NCI-H1092 treated with DMSO at 0.1 percent for 48 hours (cell line): ENCODE results near the gene TSNAX.
"Not testable (repeated sequence)": the region's sequence is repeated elsewhere in the genome, so short reads cannot be mapped to it uniquely, and the experiment has no call there.

ENCODE experiments used
- DNase-seq: peaks from one replicate; lab custom pipeline; 2025; lab: John Stamatoyannopoulos, UW

The TSNAX gene, protein sequence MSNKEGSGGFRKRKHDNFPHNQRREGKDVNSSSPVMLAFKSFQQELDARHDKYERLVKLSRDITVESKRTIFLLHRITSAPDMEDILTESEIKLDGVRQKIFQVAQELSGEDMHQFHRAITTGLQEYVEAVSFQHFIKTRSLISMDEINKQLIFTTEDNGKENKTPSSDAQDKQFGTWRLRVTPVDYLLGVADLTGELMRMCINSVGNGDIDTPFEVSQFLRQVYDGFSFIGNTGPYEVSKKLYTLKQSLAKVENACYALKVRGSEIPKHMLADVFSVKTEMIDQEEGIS

DNA sequence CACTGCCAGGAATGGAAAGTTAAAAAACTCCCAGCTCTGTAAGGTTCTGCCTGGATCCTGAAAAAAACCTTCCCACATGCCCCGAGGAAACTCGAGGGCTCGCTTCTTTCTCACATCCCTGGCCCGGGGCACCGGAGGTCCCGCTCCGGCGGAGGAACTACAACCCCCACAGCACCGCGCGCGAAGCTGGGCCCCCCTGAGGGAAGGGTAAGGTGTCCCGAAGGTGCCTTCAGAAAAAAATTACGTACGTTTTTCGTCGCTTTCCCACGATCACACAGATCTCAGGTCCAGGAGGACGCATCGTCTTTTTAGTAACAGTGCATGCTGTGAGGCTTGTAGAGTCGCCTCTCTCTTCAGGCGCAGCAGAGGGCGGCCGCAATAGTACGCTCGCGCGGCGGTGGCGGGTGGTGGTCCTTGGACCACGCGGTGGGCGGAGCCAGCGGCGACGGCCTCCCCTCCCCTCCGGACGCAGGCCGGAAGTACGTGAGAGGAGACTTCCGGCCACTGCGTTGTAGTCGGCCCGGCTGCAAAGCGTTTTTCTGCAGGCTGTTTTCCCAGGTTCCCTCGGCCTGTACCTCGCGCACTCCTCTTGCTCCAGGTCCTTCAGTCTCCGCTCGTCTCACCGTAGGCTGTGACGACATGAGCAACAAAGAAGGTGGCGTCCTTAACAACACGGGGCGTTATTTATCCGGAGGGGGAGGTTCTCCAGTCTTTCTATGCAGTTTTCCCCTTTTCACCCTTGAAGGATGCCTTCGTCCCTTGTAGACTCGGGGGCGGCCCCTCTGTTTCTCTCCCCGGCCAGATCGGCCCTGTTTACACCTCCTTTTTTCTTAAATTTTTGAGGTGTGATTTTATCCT lies at the start of gene TSNAX:
TSNAX (plus strand) TSS at position 498 of the 858 bp plus-strand sequence; CDS start at position 640, 142 bp downstream.
- DNase-seq: peak; percentile 96

DNA sequence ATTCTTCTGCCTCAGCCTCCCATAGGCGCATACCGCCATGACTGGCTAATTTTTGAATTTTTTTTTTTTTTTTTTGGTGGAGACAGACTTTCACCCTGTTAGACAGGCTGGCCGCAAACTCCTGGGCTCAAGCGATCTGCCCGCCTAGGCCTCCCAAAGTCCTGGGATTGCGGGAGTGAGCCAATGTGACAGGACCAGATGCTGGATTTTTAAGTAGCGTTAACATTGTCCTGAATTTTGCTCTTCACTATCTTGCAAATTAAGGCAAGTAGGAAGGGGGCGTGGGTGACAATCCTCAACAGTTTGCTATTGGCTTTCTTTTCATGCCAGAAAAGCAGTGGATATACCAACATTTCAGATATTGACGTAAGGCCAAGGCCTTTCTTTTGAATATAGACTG lies 49.7 kb upstream of the TSNAX start:
- no peak for DNase-seq

DNA sequence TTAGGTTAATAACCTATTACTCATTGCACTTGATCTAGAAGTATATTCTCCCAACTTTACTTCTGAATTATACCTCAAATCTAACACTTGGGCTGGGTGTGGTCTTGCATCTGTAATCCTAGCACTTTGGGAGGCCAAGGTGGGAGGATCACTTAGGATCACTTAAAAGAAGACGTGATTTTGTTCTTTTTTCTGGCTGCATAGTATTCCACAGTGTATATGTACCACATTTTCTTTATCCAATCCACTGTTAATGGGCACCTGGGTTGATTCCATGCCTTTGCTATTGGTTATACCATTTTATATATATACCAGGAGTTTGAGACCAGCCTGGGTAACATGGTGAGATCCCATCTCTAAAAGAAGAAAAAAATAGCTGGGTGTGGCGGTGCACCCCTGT lies 48.5 kb upstream of the TSNAX start:
- no peak for DNase-seq

DNA sequence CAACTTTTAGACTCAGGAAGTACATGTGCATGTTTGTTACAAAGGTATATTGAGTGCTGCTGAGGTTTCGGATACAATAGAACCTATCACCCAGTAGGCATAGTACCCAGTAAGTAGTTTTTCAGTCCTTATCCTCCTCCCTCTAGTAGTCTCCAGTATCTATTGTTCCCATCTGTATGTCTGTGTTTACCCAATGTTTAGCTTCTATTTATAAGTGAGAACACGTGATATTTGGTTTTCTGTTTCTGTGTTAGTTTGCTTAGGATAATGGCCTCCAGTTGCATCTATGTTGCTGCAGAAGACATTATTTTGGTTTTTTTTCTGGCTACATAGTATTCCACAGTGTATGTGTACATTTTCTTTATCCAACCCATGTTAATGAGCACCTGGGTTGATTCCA lies 47.2 kb upstream of the TSNAX start:
- DNase-seq: no peak

- no peak for DNase-seq
Observed at GRCh38 chr1:231485029-231485784, 43.3 kb upstream of the TSNAX start.

- no peak for DNase-seq
Observed at GRCh38 chr1:231487019-231487418, 41.5 kb upstream of the TSNAX start.

DNA sequence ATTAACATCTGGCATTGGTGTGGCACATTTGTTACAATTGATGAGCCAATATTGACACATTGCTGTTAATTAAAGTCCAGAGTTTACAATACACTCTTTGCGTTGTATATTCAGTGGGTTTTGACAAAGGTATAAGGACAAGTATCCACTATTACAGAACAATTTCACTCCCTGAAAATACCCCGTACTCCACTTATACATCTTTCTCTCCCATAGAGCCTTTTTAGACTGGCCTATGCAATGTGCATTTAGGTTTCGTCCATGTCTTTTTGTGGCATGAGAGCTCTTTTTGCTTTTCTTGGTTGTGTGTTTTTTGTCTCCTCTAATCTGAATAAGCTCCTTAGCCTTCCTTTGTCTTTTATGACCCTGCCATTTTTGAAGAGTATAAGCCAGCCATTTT lies 40.6 kb upstream of the TSNAX start:
- DNase-seq: no peak

DNA sequence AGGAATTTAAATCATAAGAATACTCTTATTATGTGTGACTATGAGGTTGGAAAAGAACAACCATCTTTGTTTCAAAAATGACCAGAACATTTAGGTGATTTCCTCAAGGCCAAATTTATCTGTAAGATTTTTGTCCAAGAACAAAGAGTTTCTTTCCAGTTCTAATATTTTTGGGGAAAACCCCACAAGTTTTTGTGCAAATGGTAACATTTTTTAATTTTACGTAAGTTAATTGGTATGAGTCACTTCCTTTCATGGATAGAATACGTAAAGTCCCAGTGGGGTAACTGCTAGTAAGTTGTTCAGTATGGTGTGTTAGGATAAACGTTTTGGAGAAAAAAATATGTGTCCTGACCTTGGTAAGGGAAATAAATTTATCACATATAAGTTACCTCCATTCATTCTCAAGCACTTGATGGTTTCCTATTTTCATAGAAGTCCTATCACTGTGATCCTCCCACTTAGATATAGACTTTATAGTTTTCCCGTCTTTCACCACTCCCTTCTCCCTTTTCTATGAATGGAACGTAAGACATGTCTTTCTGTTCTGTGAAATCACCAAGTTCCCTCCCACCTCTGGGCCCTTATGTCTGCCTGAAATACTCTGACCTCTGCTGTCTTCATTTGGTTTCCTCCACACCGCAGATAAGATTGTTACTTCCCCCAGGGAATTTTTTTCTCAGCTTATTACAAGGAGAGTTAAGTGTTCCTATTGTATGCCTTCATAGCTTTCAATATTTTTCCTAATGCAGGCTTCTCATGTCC lies 34.9 kb upstream of the TSNAX start:
- DNase-seq: no peak

DNA sequence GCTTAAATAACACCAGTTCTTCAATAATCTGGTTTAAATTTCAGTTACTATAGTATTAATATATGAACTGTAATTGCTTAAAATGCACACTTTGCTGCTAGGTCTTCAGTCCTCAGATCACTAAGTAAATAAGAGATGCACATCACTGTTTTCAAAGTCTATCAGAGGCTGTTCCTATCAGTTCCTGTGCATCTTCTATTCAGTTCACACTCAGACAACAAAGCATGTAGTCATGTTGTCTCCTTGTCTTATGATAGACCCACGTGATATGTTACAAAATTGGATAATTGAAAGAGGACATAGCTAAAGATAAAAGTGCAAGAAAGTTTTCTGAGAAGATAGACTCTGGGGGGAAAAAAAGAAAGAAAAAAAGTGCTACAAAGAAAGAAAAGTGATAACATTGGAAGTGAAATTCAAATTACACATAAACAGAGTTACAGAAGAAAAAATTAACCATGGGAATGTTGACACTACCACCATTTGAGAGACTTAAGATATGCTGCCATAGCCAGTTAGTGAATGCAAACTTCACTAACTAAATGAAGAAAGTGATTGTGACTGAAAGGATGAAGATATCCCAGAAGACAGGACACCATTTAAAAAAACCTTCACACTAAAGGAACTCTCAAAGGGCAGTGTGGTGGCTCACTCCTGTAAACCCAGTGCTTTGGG lies 33.9 kb upstream of the TSNAX start:
- no peak for DNase-seq

GRCh38 chr1:231497629-231498152 lies 30.8 kb upstream of the TSNAX start:
- DNase-seq: no peak

DNA sequence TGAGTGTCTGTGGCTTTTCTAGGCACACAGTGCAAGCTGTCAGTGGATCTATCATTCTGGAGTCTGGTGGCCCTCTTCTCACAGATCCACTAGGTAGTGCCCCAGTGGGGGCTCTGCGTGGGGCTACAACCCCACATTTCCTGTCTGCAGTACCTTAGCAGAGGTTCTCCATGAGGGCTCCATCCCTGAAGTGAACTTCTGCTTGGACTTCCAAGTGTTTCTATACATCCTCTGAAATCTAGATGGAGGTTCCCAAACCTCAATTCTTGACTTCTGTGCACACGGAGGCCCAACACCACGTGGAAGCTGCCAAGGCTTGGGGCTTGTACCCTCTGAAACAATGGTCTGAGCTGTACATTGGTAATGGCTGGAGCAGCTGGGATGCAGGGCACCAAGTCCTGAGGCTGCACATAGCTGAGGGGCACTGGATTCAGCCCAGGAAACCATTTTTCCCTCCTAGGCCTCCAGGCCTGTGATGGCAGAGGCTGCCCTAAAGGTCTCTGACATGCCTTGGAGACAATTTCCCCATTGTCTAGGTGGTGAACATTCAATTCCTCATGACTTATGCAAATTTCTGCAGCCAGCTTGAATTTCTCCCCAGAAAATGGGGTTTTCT lies 29.2 kb upstream of the TSNAX start:
- DNase-seq: no peak

GRCh38 chr1:231500666-231501065 lies 27.8 kb upstream of the TSNAX start:
- no peak for DNase-seq

GRCh38 chr1:231503168-231503567 lies 25.3 kb upstream of the TSNAX start:
- not testable (repeated sequence) for DNase-seq

- no peak for DNase-seq
Observed at GRCh38 chr1:231507476-231508355, 20.8 kb upstream of the TSNAX start.

DNA sequence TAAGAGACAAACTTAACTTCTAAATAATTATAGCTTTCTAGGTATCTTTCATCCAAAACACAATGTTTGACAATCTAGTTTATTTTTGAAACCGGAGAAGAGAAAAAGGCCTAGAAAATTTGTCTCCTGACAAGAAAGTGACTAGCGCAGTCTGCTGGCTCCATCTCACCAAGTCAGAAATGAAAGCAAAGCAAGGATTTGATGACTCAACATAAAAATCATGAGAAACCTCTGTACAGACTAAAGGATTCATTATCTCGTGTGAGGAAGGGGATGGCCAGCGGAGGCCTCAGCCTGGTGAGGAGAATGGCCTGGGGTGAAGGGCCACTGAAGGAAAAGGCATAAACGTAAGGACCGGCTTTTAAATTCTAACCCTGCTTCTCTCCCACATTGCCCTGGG lies 20.0 kb upstream of the TSNAX start:
- no peak for DNase-seq

GRCh38 chr1:231508941-231509340 lies 19.5 kb upstream of the TSNAX start:
- DNase-seq: no peak

GRCh38 chr1:231512147-231512698 lies 16.2 kb upstream of the TSNAX start:
- no peak for DNase-seq

GRCh38 chr1:231515748-231516147 lies 12.7 kb upstream of the TSNAX start:
- no peak for DNase-seq

GRCh38 chr1:231517076-231517475 lies 11.4 kb upstream of the TSNAX start:
- no peak for DNase-seq
